PC-3 (cell line): ENCODE data around the gene AP3M1. TPM values are rescaled to one million over a fixed set of nuclear protein-coding genes. Genes with fewer than 3 reads are reported as not detected.

Experiments used
- ATAC-seq: fragments of 200-7000 bp; cut with Tn5 transposase; 2 replicates; pipeline ENCODE4 v1.9.1; 2020; ENCODE audit warnings: mild to moderate bottlenecking, moderate library complexity
- BruUV-seq: library from RNA; stranded (reverse); fragments of 400-500 nt; replicated peaks from 2 replicates; lab custom pipeline; 2021; lab: Mats Ljungman, UMichigan
- CTCF ChIA-PET: fragments of 300-600 bp; sonication (Branson Sonifier 250); formaldehyde crosslinking; loops from one replicate; lab custom pipeline; 2022; ENCODE audit warnings: antibody characterized with exemption; lab: Charles Lee
- POLR2A ChIA-PET: fragments of 300-600 bp; sonication (Branson Sonifier 250); formaldehyde crosslinking; loops from one replicate; lab custom pipeline; 2022; ENCODE audit warnings: antibody characterized with exemption; ENCODE audit not compliant: unreplicated experiment; lab: Charles Lee
- DNase-seq: peaks from one replicate; pipeline ENCODE4 v3.0.0-alpha.2; 2015
- H2AFZ ChIP-seq: fragments of 300-600 bp; sonication (generic); 2 replicates; pipeline ENCODE4 v1.6.0; 2016; ENCODE audit warnings: antibody characterized with exemption, low read length
- H3F3A ChIP-seq: fragments of 300-600 bp; sonication (generic); one replicate; pipeline ENCODE4 v1.6.0; 2017; ENCODE audit warnings: antibody characterized with exemption, low read length, control low read depth, mild to moderate bottlenecking; ENCODE audit not compliant: unreplicated experiment
- H3K27ac ChIP-seq: fragments of 300-600 bp; sonication (generic); 2 replicates; pipeline ENCODE4 v1.5.1; 2016; ENCODE audit warnings: mild to moderate bottlenecking, low read length
- H3K27me3 ChIP-seq: fragments of 300-600 bp; sonication (generic); 2 replicates; pipeline ENCODE4 v1.6.1; 2016; ENCODE audit warnings: low read length, mixed read lengths
- H3K36me3 ChIP-seq: fragments of 300-600 bp; sonication (generic); 2 replicates; pipeline ENCODE4 v1.6.1; 2016; ENCODE audit warnings: low read depth, mixed run types, low read length, mixed read lengths
- H3K4me1 ChIP-seq: fragments of 300-600 bp; sonication (generic); 2 replicates; pipeline ENCODE4 v1.5.1; 2016; ENCODE audit warnings: low read length; ENCODE audit not compliant: insufficient read depth
- H3K4me2 ChIP-seq: fragments of 300-600 bp; sonication (generic); 2 replicates; pipeline ENCODE4 v1.6.0; 2016; ENCODE audit warnings: low read length
- H3K4me3 ChIP-seq: fragments of 300-600 bp; sonication (generic); 2 replicates; pipeline ENCODE4 v1.5.1; 2016; ENCODE audit warnings: mild to moderate bottlenecking, low read length, mixed read lengths
- H3K79me2 ChIP-seq: fragments of 300-600 bp; sonication (generic); 2 replicates; pipeline ENCODE4 v1.6.1; 2017; ENCODE audit warnings: low read length, mixed read lengths
- H3K9ac ChIP-seq: fragments of 300-600 bp; sonication (generic); 2 replicates; pipeline ENCODE4 v1.6.0; 2016; ENCODE audit warnings: mild to moderate bottlenecking, low read length
- H3K9me2 ChIP-seq: fragments of 300-600 bp; sonication (generic); replicated peaks from 2 replicates; pipeline ENCODE4 v1.6.1; 2016; ENCODE audit warnings: mixed run types, low read length, mixed read lengths
- H3K9me3 ChIP-seq: fragments of 300-600 bp; sonication (generic); 2 replicates; pipeline ENCODE4 v1.6.1; 2016; ENCODE audit warnings: low read length, mixed read lengths
- H4K20me1 ChIP-seq: fragments of 300-600 bp; sonication (generic); 2 replicates; pipeline ENCODE4 v1.6.1; 2016; ENCODE audit warnings: low read length, mixed read lengths
- EZH2 ChIP-seq: fragments of 300-600 bp; sonication (generic); IDR thresholded peaks from one replicate; pipeline ENCODE4 v1.6.1; 2017; ENCODE audit warnings: antibody characterized with exemption, mild to moderate bottlenecking, low read length; ENCODE audit not compliant: unreplicated experiment
- EZH2phosphoT487 ChIP-seq: fragments of 300-600 bp; sonication (generic); IDR thresholded peaks from 2 replicates; pipeline ENCODE4 v1.6.1; 2018; ENCODE audit warnings: mild to moderate bottlenecking, antibody characterized with exemption, low read length, borderline replicate concordance
- intact Hi-C: fragments of 100-400 bp; cut with micrococcal nuclease; formaldehyde crosslinking; loops from 2 replicates; pipeline ENCODE4 v1.9.0; 2023
- total RNA-seq: library from RNA; depleted of rRNA; stranded (reverse); fragments of >200 nt; gene quantifications from 2 replicates; pipeline ENCODE4 v1.2.3, GENCODE V29; 2014
- TF ChIP-seq, protein P1 (sequence below): fragments of 300-600 bp; sonication (generic); conservative IDR thresholded peaks from 2 replicates; pipeline ENCODE4 v1.5.1; 2017; ENCODE audit warnings: antibody characterized with exemption, low read depth, mild to moderate bottlenecking, low read length

The AP3M1 gene
- total RNA-seq, 1 experiment from 2014 or later = 165 TPM

DNA sequence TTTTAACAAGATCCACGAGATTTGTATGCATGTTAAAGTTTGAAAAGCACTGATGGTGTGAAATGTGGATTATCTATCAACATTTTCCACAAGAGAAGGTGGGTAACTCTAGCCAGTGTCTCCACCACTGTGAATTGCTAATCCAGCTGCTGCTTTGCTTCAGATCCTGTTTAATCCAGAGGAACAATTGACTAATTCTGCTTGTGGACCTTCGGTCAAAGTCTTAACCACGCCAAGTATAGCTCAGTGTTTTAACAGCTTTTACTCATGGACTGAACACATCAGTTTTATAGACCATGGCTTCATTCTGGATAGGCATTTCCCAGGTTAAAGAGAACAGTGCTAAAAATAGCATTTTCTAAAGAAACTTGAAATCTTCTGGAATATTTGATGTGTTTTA lies 23.9 kb upstream of the AP3M1 start:
- Histone ChIP-seq H3F3A (no peaks in the 10 kb centered on the region), H3K27me3 (no peaks in the 10 kb centered on the region), H3K79me2 (peaks cover 42% of the 10 kb centered on the region), H3K27ac (peak overlapping the region; percentile 6), H3K9ac (no peak overlapping the region), H3K9me3 (no peaks in the 10 kb centered on the region), H3K4me1 (peaks cover 32% of the 10 kb centered on the region), H4K20me1 (peaks cover 21% of the 10 kb centered on the region), H3K4me3 (no peak overlapping the region), H3K36me3 (peaks cover 10% of the 10 kb centered on the region), H2AFZ (no peak overlapping the region), H3K9me2 (no peaks in the 10 kb centered on the region), H3K4me2 (no peak overlapping the region)
- CTCF ChIA-PET = interaction anchor here (0.5 to 1.3 kb wide), 6 partner anchors 13 to 274 kb away, joined by 3 to 6 read pairs (median 4); no protein-coding TSS in a partner anchor
- ATAC-seq (no peak), DNase-seq (peak; percentile 69)
- no TSS peak for BruUV-seq
- POLR2A ChIA-PET = interaction anchor here (0.6 to 1.6 kb wide), 6 partner anchors 15 to 268 kb away, joined by 3 to 7 read pairs (median 4); partner anchors contain the start of genes ADK and AP3M1
- TF ChIP-seq EZH2phosphoT487 = no peak
- TF ChIP-seq, protein P1, sequence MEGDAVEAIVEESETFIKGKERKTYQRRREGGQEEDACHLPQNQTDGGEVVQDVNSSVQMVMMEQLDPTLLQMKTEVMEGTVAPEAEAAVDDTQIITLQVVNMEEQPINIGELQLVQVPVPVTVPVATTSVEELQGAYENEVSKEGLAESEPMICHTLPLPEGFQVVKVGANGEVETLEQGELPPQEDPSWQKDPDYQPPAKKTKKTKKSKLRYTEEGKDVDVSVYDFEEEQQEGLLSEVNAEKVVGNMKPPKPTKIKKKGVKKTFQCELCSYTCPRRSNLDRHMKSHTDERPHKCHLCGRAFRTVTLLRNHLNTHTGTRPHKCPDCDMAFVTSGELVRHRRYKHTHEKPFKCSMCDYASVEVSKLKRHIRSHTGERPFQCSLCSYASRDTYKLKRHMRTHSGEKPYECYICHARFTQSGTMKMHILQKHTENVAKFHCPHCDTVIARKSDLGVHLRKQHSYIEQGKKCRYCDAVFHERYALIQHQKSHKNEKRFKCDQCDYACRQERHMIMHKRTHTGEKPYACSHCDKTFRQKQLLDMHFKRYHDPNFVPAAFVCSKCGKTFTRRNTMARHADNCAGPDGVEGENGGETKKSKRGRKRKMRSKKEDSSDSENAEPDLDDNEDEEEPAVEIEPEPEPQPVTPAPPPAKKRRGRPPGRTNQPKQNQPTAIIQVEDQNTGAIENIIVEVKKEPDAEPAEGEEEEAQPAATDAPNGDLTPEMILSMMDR = no peak
- TF ChIP-seq EZH2 = no peak
- intact Hi-C loops = no loop called here

DNA sequence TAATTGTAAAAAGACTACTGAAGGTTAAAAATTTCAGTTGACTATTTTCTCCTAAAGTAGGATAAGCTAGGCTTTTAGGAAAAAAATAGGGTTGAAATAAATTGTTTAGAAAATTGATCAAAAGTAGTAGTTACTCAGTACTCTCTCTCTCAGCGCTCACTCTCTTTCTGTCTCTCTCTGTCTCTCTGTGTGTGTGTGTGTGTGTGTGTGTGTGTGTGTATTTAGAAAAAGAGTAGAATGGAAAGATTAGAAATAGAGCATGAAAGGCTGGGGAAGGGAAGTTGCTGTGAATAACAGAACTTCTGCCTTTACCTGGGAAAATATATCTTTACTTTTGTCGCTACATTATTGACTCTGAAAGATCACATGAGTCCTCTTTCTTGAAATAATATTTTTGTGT lies 21.0 kb upstream of the AP3M1 start:
- BruUV-seq = no TSS peak
- H3K79me2 ChIP-seq = peaks cover 32% of the 10 kb centered on the region
- H3K4me1 ChIP-seq = peaks cover 16% of the 10 kb centered on the region
- H3F3A ChIP-seq = no peaks in the 10 kb centered on the region
- no peaks in the 10 kb centered on the region for H3K36me3 ChIP-seq
- H4K20me1 ChIP-seq = no peaks in the 10 kb centered on the region
- ChIA-PET POLR2A (no interaction called here), CTCF (no interaction called here)
- H3K4me3 ChIP-seq = no peak overlapping the region
- H3K27me3 ChIP-seq = no peaks in the 10 kb centered on the region
- H2AFZ ChIP-seq = no peak overlapping the region
- ATAC-seq (no peak), DNase-seq (no peak)
- no peaks in the 10 kb centered on the region for H3K9me2 ChIP-seq
- H3K27ac ChIP-seq = no peak overlapping the region
- intact Hi-C loops = no loop called here
- H3K9me3 ChIP-seq = no peaks in the 10 kb centered on the region
- H3K4me2 ChIP-seq = no peak overlapping the region
- no peak overlapping the region for H3K9ac ChIP-seq
- TF ChIP-seq EZH2phosphoT487 (no peak), EZH2 (no peak)
- TF ChIP-seq, protein P1 = no peak

DNA sequence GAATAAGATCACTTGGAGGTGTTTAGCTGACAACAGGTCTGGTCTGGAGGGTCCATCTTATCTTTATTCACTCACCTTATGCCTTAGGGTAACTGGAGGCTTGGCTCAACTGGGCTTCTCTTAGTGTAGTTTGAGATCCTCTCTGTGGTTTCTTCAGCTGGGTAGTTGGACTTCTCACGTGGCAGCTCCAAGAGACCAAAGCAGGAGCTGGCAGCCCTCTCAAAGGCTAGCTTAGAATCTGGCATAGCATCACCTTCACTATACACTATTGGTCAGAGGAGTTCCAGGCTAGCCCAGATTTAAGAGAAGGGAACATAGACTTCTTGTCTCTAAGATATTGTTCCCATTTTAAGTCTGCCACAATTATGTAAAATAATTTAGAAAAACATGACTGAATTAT lies 16.8 kb upstream of the AP3M1 start:
- ChIA-PET POLR2A (no interaction called here), CTCF (no interaction called here)
- no TSS peak for BruUV-seq
- H3K4me3 ChIP-seq = no peak overlapping the region
- no peaks in the 10 kb centered on the region for H3K36me3 ChIP-seq
- peaks cover 52% of the 10 kb centered on the region for H3K79me2 ChIP-seq
- no peak overlapping the region for H3K4me2 ChIP-seq
- H4K20me1 ChIP-seq = no peaks in the 10 kb centered on the region
- no peak overlapping the region for H3K27ac ChIP-seq
- no peaks in the 10 kb centered on the region for H3K27me3 ChIP-seq
- intact Hi-C loops = no loop called here
- H3K9me3 ChIP-seq = no peaks in the 10 kb centered on the region
- peaks cover 15% of the 10 kb centered on the region for H3K4me1 ChIP-seq
- no peaks in the 10 kb centered on the region for H3F3A ChIP-seq
- no peak overlapping the region for H3K9ac ChIP-seq
- no peak overlapping the region for H2AFZ ChIP-seq
- no peak for DNase-seq
- no peaks in the 10 kb centered on the region for H3K9me2 ChIP-seq
- no peak for TF ChIP-seq EZH2
- TF ChIP-seq, protein P1 = no peak
- TF ChIP-seq EZH2phosphoT487 = no peak
- no peak for ATAC-seq
